Measurements from ENCODE around the gene POMGNT2. TPM values are rescaled to one million over a fixed set of nuclear protein-coding genes. Genes with fewer than 3 reads are reported as not detected.

POMGNT2 gene
- total and polyA plus RNA-seq, 4 donors: 5.8 to 6.6 (median 6.5) TPM

- Histone ChIP-seq H3K27me3 (ENCODE audit: control insufficient read depth in 4 of 4, insufficient read depth in 4 of 4, low read length in 3 of 4) (no peaks in the 10 kb centered on the region), H3K27ac (ENCODE audit: low read depth in 1 of 2, low read length in 2 of 2) (no peak overlapping the region), H3K9me3 (ENCODE audit: control insufficient read depth in 4 of 4, low read length in 3 of 4) (no peaks in the 10 kb centered on the region), H3K36me3 (ENCODE audit: control insufficient read depth in 4 of 4, insufficient read depth in 3 of 4, low read depth in 1 of 4, low read length in 3 of 4) (no peaks in the 10 kb centered on the region), H3K4me1 (ENCODE audit: control insufficient read depth in 4 of 4, insufficient read depth in 4 of 4, low read length in 3 of 4) (no peaks in the 10 kb centered on the region), H3K4me3 (ENCODE audit: low read depth in 1 of 3, low read length in 3 of 3) (no peak overlapping the region), H3K9ac (ENCODE audit: low read depth in 1 of 2, low read length in 2 of 2) (no peak overlapping the region)
- TF ChIP-seq HNF4G (IDR thresholded peaks at IDR 0.05): no peak
- TF ChIP-seq HNF4A (conservative IDR thresholded peaks at IDR 0.05): no peak
- no peak for TF ChIP-seq MAX (IDR thresholded peaks at IDR 0.05)
- no peak for TF ChIP-seq RXRA (IDR thresholded peaks at IDR 0.05)
- TF ChIP-seq SP1 (IDR thresholded peaks at IDR 0.05): no peak
- no peak for TF ChIP-seq GABPA (IDR thresholded peaks at IDR 0.05 in 1 of 2, conservative IDR thresholded peaks at IDR 0.05 in 1 of 2)
- no peak for TF ChIP-seq YY1 (IDR thresholded peaks at IDR 0.05)
- no peak for TF ChIP-seq FOXA1 (IDR thresholded peaks at IDR 0.05)
- no peak for TF ChIP-seq FOXA2 (IDR thresholded peaks at IDR 0.05)
- TF ChIP-seq, protein P1, sequence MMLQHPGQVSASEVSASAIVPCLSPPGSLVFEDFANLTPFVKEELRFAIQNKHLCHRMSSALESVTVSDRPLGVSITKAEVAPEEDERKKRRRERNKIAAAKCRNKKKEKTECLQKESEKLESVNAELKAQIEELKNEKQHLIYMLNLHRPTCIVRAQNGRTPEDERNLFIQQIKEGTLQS (IDR thresholded peaks at IDR 0.05): no peak
- no peak for TF ChIP-seq JUND (IDR thresholded peaks at IDR 0.05)
- DNase-seq (ENCODE audit: low spot score): no peak
- WGBS: 94% methylated on average over 3 of the region's 3 CpGs
These were observed 9.1 kb downstream of the POMGNT2 start for GRCh38 chr3:43096761-43097160.

- H3K9ac ChIP-seq (ENCODE audit: low read depth in 1 of 2, low read length in 2 of 2): no peak overlapping the region
- no peak overlapping the region for H3K4me3 ChIP-seq (ENCODE audit: low read depth in 1 of 3, low read length in 3 of 3)
- H3K27me3 ChIP-seq (ENCODE audit: control insufficient read depth in 4 of 4, insufficient read depth in 4 of 4, low read length in 3 of 4): no peaks in the 10 kb centered on the region
- H3K27ac ChIP-seq (ENCODE audit: low read depth in 1 of 2, low read length in 2 of 2): no peak overlapping the region
- no peak for DNase-seq (ENCODE audit: low spot score)
- peaks cover 0 to 1% (median 0%) of the 10 kb centered on the region in 4 donors for H3K4me1 ChIP-seq (ENCODE audit: control insufficient read depth in 4 of 4, insufficient read depth in 4 of 4, low read length in 3 of 4)
- no peak for TF ChIP-seq EGR1 (IDR thresholded peaks at IDR 0.05; ENCODE audit: low read depth in 2 of 2)
- no peak for TF ChIP-seq MAX (IDR thresholded peaks at IDR 0.05)
- TF ChIP-seq, protein P1 (IDR thresholded peaks at IDR 0.05): no peak
- TF ChIP-seq JUND (IDR thresholded peaks at IDR 0.05): no peak
- no peak for TF ChIP-seq RXRA (IDR thresholded peaks at IDR 0.05)
- no peak for TF ChIP-seq TAF1 (conservative IDR thresholded peaks at IDR 0.05)
- no peak for TF ChIP-seq NR2F2 (IDR thresholded peaks at IDR 0.05)
- TF ChIP-seq GABPA (IDR thresholded peaks at IDR 0.05 in 1 of 2, conservative IDR thresholded peaks at IDR 0.05 in 1 of 2): no peak
- TF ChIP-seq FOXA2 (IDR thresholded peaks at IDR 0.05): no peak
- TF ChIP-seq REST (IDR thresholded peaks at IDR 0.05): no peak
- TF ChIP-seq RAD21 (IDR thresholded peaks at IDR 0.05): no peak
- TF ChIP-seq SP1 (IDR thresholded peaks at IDR 0.05): no peak
- TF ChIP-seq YY1 (IDR thresholded peaks at IDR 0.05): no peak
- no peak for TF ChIP-seq CTCF (IDR thresholded peaks at IDR 0.05; ENCODE audit: low read depth, low read length, missing input control)
- no peak for TF ChIP-seq FOXA1 (IDR thresholded peaks at IDR 0.05)
- no peak for TF ChIP-seq HNF4A (conservative IDR thresholded peaks at IDR 0.05)
- TF ChIP-seq HNF4G (IDR thresholded peaks at IDR 0.05): no peak
- TF ChIP-seq, protein P2, sequence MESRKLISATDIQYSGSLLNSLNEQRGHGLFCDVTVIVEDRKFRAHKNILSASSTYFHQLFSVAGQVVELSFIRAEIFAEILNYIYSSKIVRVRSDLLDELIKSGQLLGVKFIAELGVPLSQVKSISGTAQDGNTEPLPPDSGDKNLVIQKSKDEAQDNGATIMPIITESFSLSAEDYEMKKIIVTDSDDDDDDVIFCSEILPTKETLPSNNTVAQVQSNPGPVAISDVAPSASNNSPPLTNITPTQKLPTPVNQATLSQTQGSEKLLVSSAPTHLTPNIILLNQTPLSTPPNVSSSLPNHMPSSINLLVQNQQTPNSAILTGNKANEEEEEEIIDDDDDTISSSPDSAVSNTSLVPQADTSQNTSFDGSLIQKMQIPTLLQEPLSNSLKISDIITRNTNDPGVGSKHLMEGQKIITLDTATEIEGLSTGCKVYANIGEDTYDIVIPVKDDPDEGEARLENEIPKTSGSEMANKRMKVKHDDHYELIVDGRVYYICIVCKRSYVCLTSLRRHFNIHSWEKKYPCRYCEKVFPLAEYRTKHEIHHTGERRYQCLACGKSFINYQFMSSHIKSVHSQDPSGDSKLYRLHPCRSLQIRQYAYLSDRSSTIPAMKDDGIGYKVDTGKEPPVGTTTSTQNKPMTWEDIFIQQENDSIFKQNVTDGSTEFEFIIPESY (IDR thresholded peaks at IDR 0.05): no peak
- 97% methylated on average over 5 of the region's 5 CpGs for WGBS
- no peaks in the 10 kb centered on the region for H3K9me3 ChIP-seq (ENCODE audit: control insufficient read depth in 4 of 4, low read length in 3 of 4)
- H3K36me3 ChIP-seq (ENCODE audit: control insufficient read depth in 4 of 4, insufficient read depth in 3 of 4, low read depth in 1 of 4, low read length in 3 of 4): no peaks in the 10 kb centered on the region
These were observed 10.5 kb downstream of the POMGNT2 start for GRCh38 chr3:43095370-43095769.

Measured in liver (tissue), 9 donors.